Smooth muscle cell (in vitro differentiated cells): ENCODE measurements around the gene DHCR7. TPM values are rescaled to one million over a fixed set of nuclear protein-coding genes. Genes with fewer than 3 reads are reported as not detected.

ENCODE experiments used
- DNase-seq: peaks from one replicate; lab custom pipeline; 2025; ENCODE audit not compliant: unreplicated experiment; lab: John Stamatoyannopoulos, UW
- H2AFZ ChIP-seq: fragments of 200-600 bp; sonication (generic); 2 replicates; pipeline ENCODE4 v1.6.0; 2016; ENCODE audit warnings: antibody characterized with exemption, low read depth, mild to moderate bottlenecking
- H3F3A ChIP-seq: fragments of 200-600 bp; sonication (generic); 2 replicates; pipeline ENCODE4 v1.6.0; 2017; ENCODE audit warnings: antibody characterized with exemption, low read depth
- H3K27ac ChIP-seq: fragments of 200-600 bp; sonication (generic); 2 replicates; pipeline ENCODE4 v1.5.1; 2016; ENCODE audit warnings: low read depth, mild to moderate bottlenecking
- H3K27me3 ChIP-seq: fragments of 200-600 bp; sonication (generic); 2 replicates; pipeline ENCODE4 v1.6.1; 2016; ENCODE audit warnings: low read depth, mild to moderate bottlenecking
- H3K36me3 ChIP-seq: fragments of 200-600 bp; sonication (generic); 2 replicates; pipeline ENCODE4 v1.5.1; 2016; ENCODE audit warnings: low read depth
- H3K4me1 ChIP-seq: fragments of 200-600 bp; sonication (generic); 2 replicates; pipeline ENCODE4 v1.5.1; 2016; ENCODE audit warnings: low read depth
- H3K4me2 ChIP-seq: fragments of 200-600 bp; sonication (generic); 2 replicates; pipeline ENCODE4 v1.6.0; 2016; ENCODE audit warnings: mild to moderate bottlenecking
- H3K4me3 ChIP-seq: fragments of 200-600 bp; sonication (generic); 2 replicates; pipeline ENCODE4 v1.5.1; 2016; ENCODE audit warnings: mild to moderate bottlenecking
- H3K79me2 ChIP-seq: fragments of 200-600 bp; sonication (generic); 2 replicates; pipeline ENCODE4 v1.6.0; 2016; ENCODE audit warnings: low read depth, mild to moderate bottlenecking
- H3K9ac ChIP-seq: fragments of 200-600 bp; sonication (generic); 2 replicates; pipeline ENCODE4 v1.6.0; 2016; ENCODE audit warnings: low read depth
- H3K9me3 ChIP-seq: fragments of 200-600 bp; sonication (generic); replicated peaks from 2 replicates; pipeline ENCODE4 v1.5.1; 2016; ENCODE audit warnings: low read depth
- H4K20me1 ChIP-seq: fragments of 200-600 bp; sonication (generic); 2 replicates; pipeline ENCODE4 v1.6.0; 2016; ENCODE audit warnings: low read depth
- WGBS: methylation state at CpG from one replicate; pipeline ENCODE4 v1.1.7; 2016; ENCODE audit warnings: low lambda C conversion rate; 5-methylcytosine and 5-hydroxymethylcytosine counted together
- polyA plus RNA-seq: library from polyadenylated mRNA; unstranded; fragments of >200 nt; fragmentation: Nextera tagmentation; extraction: Ambion mirVana; gene quantifications from 2 replicates; pipeline ENCODE4 v1.2.1, GENCODE V29; 2016
- total RNA-seq: library from RNA; depleted of rRNA; stranded (reverse); fragments of >200 nt; gene quantifications from 2 replicates; pipeline ENCODE4 v1.2.3, GENCODE V29; 2014
- TF ChIP-seq, protein P1 (sequence below): fragments of 200-600 bp; sonication (generic); IDR thresholded peaks from 2 replicates; pipeline ENCODE4 v1.5.1; 2017; ENCODE audit warnings: borderline replicate concordance, mild to moderate bottlenecking, antibody characterized with exemption; ENCODE audit not compliant: insufficient read depth, poor library complexity, severe bottlenecking

The DHCR7 gene
- total and polyA plus RNA-seq, 2 experiments from 2014 or later = 50.1 to 99.1 TPM

DNA sequence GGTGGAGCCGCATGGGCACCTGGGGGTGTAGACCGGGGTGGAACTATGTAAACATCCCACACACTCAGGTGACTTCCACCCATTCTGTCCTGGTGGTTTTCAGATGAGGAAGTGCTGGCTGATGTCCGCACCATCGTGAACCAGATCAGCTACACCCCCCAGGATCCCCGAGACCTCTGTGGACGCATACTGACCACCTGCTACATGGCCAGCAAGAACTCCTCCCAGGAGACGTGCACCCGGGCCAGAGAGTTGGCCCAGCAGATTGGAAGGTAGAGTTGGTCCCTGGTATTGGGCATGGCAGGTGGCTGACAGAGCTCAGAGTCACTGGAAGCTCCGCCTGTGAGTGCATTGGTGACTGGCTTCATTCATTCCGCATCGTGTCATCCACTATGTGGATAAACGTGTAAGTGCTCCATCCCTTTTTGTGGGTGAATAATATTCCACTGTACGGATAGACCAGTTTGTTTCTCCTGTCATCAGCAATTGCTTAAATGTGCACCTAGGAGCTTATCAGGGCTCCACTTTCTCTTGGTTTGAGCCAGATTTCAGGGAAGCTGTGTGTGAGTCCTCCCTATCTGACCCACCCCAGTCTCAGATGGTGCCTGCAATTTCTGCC, 34.7 kb upstream of the DHCR7 start:
- Histone ChIP-seq H3K27ac (no peak overlapping the region), H3K4me2 (no peak overlapping the region), H3K9me3 (no peaks in the 10 kb centered on the region), H3K9ac (no peak overlapping the region), H2AFZ (no peak overlapping the region), H4K20me1 (no peaks in the 10 kb centered on the region), H3K36me3 (no peaks in the 10 kb centered on the region), H3K79me2 (no peaks in the 10 kb centered on the region), H3F3A (no peaks in the 10 kb centered on the region), H3K4me1 (no peaks in the 10 kb centered on the region), H3K27me3 (no peaks in the 10 kb centered on the region), H3K4me3 (no peak overlapping the region)
- TF ChIP-seq, protein P1, sequence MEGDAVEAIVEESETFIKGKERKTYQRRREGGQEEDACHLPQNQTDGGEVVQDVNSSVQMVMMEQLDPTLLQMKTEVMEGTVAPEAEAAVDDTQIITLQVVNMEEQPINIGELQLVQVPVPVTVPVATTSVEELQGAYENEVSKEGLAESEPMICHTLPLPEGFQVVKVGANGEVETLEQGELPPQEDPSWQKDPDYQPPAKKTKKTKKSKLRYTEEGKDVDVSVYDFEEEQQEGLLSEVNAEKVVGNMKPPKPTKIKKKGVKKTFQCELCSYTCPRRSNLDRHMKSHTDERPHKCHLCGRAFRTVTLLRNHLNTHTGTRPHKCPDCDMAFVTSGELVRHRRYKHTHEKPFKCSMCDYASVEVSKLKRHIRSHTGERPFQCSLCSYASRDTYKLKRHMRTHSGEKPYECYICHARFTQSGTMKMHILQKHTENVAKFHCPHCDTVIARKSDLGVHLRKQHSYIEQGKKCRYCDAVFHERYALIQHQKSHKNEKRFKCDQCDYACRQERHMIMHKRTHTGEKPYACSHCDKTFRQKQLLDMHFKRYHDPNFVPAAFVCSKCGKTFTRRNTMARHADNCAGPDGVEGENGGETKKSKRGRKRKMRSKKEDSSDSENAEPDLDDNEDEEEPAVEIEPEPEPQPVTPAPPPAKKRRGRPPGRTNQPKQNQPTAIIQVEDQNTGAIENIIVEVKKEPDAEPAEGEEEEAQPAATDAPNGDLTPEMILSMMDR = no peak
- 98% methylated on average over 13 of the region's 13 CpGs for WGBS
- DNase-seq = no peak

DNA sequence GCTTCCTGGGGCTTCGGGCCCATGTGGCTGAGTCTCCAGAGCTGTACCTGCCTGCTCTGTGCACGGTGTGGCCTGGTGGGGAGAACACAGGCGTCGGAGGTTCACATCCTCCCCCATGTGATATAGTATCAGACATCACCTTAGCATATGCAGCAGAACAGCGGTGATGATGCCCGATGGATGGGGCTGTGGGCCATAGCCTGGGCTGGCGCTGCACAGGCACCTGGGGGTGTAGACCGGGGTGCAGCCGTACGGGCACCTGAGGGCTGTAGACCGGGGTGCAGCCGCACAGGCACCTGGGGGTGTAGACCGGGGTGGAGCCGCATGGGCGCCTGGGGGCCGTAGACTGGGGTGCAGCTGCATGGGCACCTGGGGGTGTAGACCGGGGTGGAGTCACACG, 34.0 kb upstream of the DHCR7 start:
- Histone ChIP-seq H3K9ac (no peak overlapping the region), H2AFZ (no peak overlapping the region), H3K4me3 (no peak overlapping the region), H3K36me3 (no peaks in the 10 kb centered on the region), H3K4me2 (no peak overlapping the region), H4K20me1 (no peaks in the 10 kb centered on the region), H3K27me3 (no peaks in the 10 kb centered on the region), H3K27ac (no peak overlapping the region), H3F3A (no peaks in the 10 kb centered on the region), H3K9me3 (no peaks in the 10 kb centered on the region), H3K79me2 (no peaks in the 10 kb centered on the region), H3K4me1 (no peaks in the 10 kb centered on the region)
- TF ChIP-seq, protein P1 = no peak
- WGBS = 96% methylated on average over 18 of the region's 18 CpGs
- DNase-seq = no peak

DNA sequence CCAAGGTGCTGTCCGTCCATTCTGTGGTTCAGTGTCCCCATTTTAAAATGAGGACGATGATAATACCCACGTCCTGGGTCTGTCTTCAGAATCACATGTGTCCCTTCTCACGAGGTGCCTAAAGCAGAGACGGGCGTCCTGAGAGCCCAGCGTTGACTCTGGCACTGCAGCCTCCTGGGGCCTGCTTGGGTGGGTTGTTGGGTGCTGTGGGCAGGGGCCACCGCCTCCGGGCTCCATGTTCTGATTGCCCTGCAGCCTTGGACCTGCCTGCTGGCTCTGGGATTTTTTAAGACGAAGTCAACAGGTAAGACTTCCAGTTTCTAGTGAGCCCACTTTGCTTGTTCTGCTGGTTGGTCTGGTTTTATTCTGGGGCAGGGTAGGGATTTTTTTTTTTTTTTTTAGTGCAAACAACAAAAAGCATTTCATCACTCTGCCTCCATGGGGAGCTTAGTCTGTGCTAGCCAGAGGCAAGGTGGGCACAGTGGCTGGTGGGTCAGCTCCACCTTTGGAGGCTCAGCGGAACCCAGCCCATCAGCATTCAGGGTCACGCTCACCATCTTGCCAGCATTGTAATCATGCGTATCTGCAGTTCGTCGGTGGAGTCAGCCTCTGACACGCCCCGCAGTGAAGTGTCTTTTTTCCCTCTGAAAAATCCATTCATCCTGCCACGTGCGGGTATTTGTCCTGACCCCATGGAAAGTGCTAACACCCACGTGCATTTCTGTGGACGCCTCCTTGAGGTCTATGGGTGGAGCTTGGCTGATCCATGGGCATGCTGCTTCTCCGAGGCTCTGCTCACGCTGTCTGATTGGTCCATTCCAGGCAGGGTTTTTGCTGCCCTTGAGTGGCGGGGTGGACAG, 33.1 kb upstream of the DHCR7 start:
- Histone ChIP-seq H3K36me3 (no peaks in the 10 kb centered on the region), H3K27ac (no peak overlapping the region), H3K4me2 (no peak overlapping the region), H3F3A (no peaks in the 10 kb centered on the region), H3K4me3 (no peak overlapping the region), H3K79me2 (no peaks in the 10 kb centered on the region), H3K27me3 (no peaks in the 10 kb centered on the region), H4K20me1 (no peaks in the 10 kb centered on the region), H3K9ac (no peak overlapping the region), H2AFZ (no peak overlapping the region), H3K9me3 (no peaks in the 10 kb centered on the region), H3K4me1 (no peaks in the 10 kb centered on the region)
- 76% methylated on average over 24 of the region's 24 CpGs for WGBS
- DNase-seq = no peak
- TF ChIP-seq, protein P1 = no peak
